WTC11 (cell line): ENCODE results near the gene PPM1N. TPM values are rescaled to one million over a fixed set of nuclear protein-coding genes. Genes with fewer than 3 reads are reported as not detected.

ENCODE experiments used
- ATAC-seq: fragments of 200-7000 bp; cut with Tn5 transposase; 2 replicates; pipeline ENCODE4 v1.10.0; 2021; ENCODE audit warnings: mild to moderate bottlenecking, moderate library complexity
- CTCF ChIA-PET: fragments of 300-600 bp; sonication (Branson Sonifier 250); formaldehyde crosslinking; loops from one replicate; lab custom pipeline; 2021; ENCODE audit warnings: antibody characterized with exemption; lab: Charles Lee
- POLR2A ChIA-PET: fragments of 350-600 bp; sonication (Branson Sonifier 250); formaldehyde crosslinking; loops from one replicate; lab custom pipeline; 2021; ENCODE audit warnings: antibody characterized with exemption; lab: Charles Lee
- DNase-seq: peaks from one replicate; pipeline ENCODE4 v3.0.0; 2021; ENCODE audit warnings: low spot score
- H3K27ac Mint-ChIP-seq: 2 replicates; pipeline ENCODE4 v1.8.0; 2021; ENCODE audit warnings: mixed read lengths
- H3K27me3 Mint-ChIP-seq: 2 replicates; pipeline ENCODE4 v1.8.0; 2021; ENCODE audit warnings: low read depth, mild to moderate bottlenecking, moderate library complexity, mixed read lengths
- H3K36me3 Mint-ChIP-seq: 2 replicates; pipeline ENCODE4 v1.8.0; 2021; ENCODE audit warnings: mixed read lengths
- H3K4me1 Mint-ChIP-seq: 2 replicates; pipeline ENCODE4 v1.8.0; 2022; ENCODE audit warnings: mixed read lengths
- H3K4me3 Mint-ChIP-seq: 2 replicates; pipeline ENCODE4 v1.8.0; 2021; ENCODE audit warnings: mild to moderate bottlenecking, moderate library complexity, mixed read lengths
- H3K9me3 Mint-ChIP-seq: 2 replicates; pipeline ENCODE4 v1.8.0; 2021; ENCODE audit warnings: mixed read lengths
- CREB1 ChIP-seq: sonication (generic); formaldehyde crosslinking; IDR thresholded peaks from 2 replicates; pipeline ENCODE4 v1.8.0; 2023; ENCODE audit warnings: mild to moderate bottlenecking, missing genetic modification reagents
- ESRRA ChIP-seq: sonication (generic); formaldehyde crosslinking; IDR thresholded peaks from 2 replicates; pipeline ENCODE4 v1.8.1; 2022; ENCODE audit warnings: mild to moderate bottlenecking, missing genetic modification reagents, borderline replicate concordance
- FOXK1 ChIP-seq: sonication (generic); formaldehyde crosslinking; IDR thresholded peaks from 2 replicates; pipeline ENCODE4 v1.8.0; 2022; ENCODE audit warnings: mild to moderate bottlenecking, moderate library complexity, missing genetic modification reagents
- GABPB1 ChIP-seq: sonication (generic); formaldehyde crosslinking; IDR thresholded peaks from 2 replicates; pipeline ENCODE4 v1.8.1; 2023; ENCODE audit warnings: mild to moderate bottlenecking, missing genetic modification reagents
- JAZF1 ChIP-seq: fragments of 250-450 bp; sonication (Bioruptor Pico); IDR thresholded peaks from 2 replicates; pipeline ENCODE4 v1.9.0; 2021; ENCODE audit warnings: moderate library complexity, mild to moderate bottlenecking, inconsistent platforms
- JUN ChIP-seq: sonication (generic); formaldehyde crosslinking; IDR thresholded peaks from 2 replicates; pipeline ENCODE4 v1.8.0; 2023; ENCODE audit warnings: mild to moderate bottlenecking, missing genetic modification reagents
- NR1H2 ChIP-seq: sonication (generic); formaldehyde crosslinking; IDR thresholded peaks from 2 replicates; pipeline ENCODE4 v1.9.0; 2021; ENCODE audit warnings: mild to moderate bottlenecking, moderate library complexity, missing genetic modification reagents
- NR2C2 ChIP-seq: sonication (generic); formaldehyde crosslinking; IDR thresholded peaks from 2 replicates; pipeline ENCODE4 v1.8.0; 2022; ENCODE audit warnings: mild to moderate bottlenecking, missing genetic modification reagents
- OVOL2 ChIP-seq: fragments of 250-450 bp; sonication (Bioruptor Pico); IDR thresholded peaks from 2 replicates; pipeline ENCODE4 v1.9.0; 2021; ENCODE audit warnings: mild to moderate bottlenecking, borderline replicate concordance
- RELA ChIP-seq: sonication (generic); formaldehyde crosslinking; IDR thresholded peaks from 2 replicates; pipeline ENCODE4 v1.8.1; 2022; ENCODE audit warnings: missing genetic modification reagents, mild to moderate bottlenecking, borderline replicate concordance
- SMAD3 ChIP-seq: sonication (generic); formaldehyde crosslinking; IDR thresholded peaks from 2 replicates; pipeline ENCODE4 v1.8.0; 2022; ENCODE audit warnings: missing genetic modification reagents, mild to moderate bottlenecking, borderline replicate concordance
- TEAD1 ChIP-seq: sonication (generic); formaldehyde crosslinking; IDR thresholded peaks from 2 replicates; pipeline ENCODE4 v1.8.0; 2022; ENCODE audit warnings: mild to moderate bottlenecking, missing genetic modification reagents
- TP53 ChIP-seq: sonication (generic); formaldehyde crosslinking; IDR thresholded peaks from 2 replicates; pipeline ENCODE4 v1.8.1; 2023; ENCODE audit warnings: mild to moderate bottlenecking, missing genetic modification reagents
- ZNF138 ChIP-seq: sonication (generic); formaldehyde crosslinking; conservative IDR thresholded peaks from 2 replicates; pipeline ENCODE4 v1.8.1; 2022; ENCODE audit warnings: mild to moderate bottlenecking, moderate library complexity, missing genetic modification reagents
- ZNF232 ChIP-seq: sonication (generic); formaldehyde crosslinking; IDR thresholded peaks from 2 replicates; pipeline ENCODE4 v1.8.0; 2022; ENCODE audit warnings: mild to moderate bottlenecking, missing genetic modification reagents
- total RNA-seq: library from RNA; stranded (reverse); gene quantifications from 3 replicates; pipeline ENCODE4 v1.2.3, GENCODE V29; 2021
- TF ChIP-seq, protein P1 (sequence below): sonication (generic); formaldehyde crosslinking; IDR thresholded peaks from 2 replicates; pipeline ENCODE4 v1.8.0; 2022; ENCODE audit warnings: mild to moderate bottlenecking, missing genetic modification reagents
- TF ChIP-seq, protein P2 (sequence below): fragments of 250-450 bp; sonication (Bioruptor Pico); IDR thresholded peaks from 2 replicates; pipeline ENCODE4 v1.9.0; 2021; ENCODE audit warnings: mild to moderate bottlenecking, borderline replicate concordance
- TF ChIP-seq, protein P3 (sequence below): sonication (generic); formaldehyde crosslinking; IDR thresholded peaks from 2 replicates; pipeline ENCODE4 v1.8.1; 2022; ENCODE audit warnings: low read depth, missing genetic modification reagents, borderline replicate concordance
- TF ChIP-seq, protein P4 (sequence below): sonication (generic); formaldehyde crosslinking; IDR thresholded peaks from 2 replicates; pipeline ENCODE4 v1.8.1; 2022; ENCODE audit warnings: missing genetic modification reagents, borderline replicate concordance
- TF ChIP-seq, protein P5 (sequence below): sonication (generic); formaldehyde crosslinking; conservative IDR thresholded peaks from 2 replicates; pipeline ENCODE4 v1.8.1; 2023; ENCODE audit warnings: mild to moderate bottlenecking, low read depth, missing genetic modification reagents, moderate library complexity

Gene PPM1N
- total RNA-seq, 1 experiment from 2014 or later: 10.3 TPM

DNA sequence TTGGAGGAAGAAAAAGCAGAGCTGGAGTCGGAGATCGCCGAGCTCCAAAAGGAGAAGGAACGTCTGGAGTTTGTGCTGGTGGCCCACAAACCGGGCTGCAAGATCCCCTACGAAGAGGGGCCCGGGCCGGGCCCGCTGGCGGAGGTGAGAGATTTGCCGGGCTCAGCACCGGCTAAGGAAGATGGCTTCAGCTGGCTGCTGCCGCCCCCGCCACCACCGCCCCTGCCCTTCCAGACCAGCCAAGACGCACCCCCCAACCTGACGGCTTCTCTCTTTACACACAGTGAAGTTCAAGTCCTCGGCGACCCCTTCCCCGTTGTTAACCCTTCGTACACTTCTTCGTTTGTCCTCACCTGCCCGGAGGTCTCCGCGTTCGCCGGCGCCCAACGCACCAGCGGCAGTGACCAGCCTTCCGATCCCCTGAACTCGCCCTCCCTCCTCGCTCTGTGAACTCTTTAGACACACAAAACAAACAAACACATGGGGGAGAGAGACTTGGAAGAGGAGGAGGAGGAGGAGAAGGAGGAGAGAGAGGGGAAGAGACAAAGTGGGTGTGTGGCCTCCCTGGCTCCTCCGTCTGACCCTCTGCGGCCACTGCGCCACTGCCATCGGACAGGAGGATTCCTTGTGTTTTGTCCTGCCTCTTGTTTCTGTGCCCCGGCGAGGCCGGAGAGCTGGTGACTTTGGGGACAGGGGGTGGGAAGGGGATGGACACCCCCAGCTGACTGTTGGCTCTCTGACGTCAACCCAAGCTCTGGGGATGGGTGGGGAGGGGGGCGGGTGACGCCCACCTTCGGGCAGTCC is 25.5 kb upstream of the PPM1N start:
- CTCF ChIA-PET: interaction anchor here (1.3 to 5.0 kb wide), 3 partner anchors 13 to 33 kb away, joined by 4 to 33 read pairs (median 13); no protein-coding TSS in a partner anchor
- Mint-ChIP-seq H3K9me3 (no peaks in the 10 kb centered on the region), H3K27me3 (peaks cover 87% of the 10 kb centered on the region), H3K36me3 (no peaks in the 10 kb centered on the region), H3K4me3 (peak overlapping the region; percentile 73), H3K4me1 (peaks cover 33% of the 10 kb centered on the region), H3K27ac (no peak overlapping the region)
- no peak for ATAC-seq
- DNase-seq: no peak
- POLR2A ChIA-PET: interaction anchor here (1.1 kb wide), 1 partner anchor 20 kb away, joined by 3 read pairs; no protein-coding TSS in a partner anchor
- TF ChIP-seq, protein P1, sequence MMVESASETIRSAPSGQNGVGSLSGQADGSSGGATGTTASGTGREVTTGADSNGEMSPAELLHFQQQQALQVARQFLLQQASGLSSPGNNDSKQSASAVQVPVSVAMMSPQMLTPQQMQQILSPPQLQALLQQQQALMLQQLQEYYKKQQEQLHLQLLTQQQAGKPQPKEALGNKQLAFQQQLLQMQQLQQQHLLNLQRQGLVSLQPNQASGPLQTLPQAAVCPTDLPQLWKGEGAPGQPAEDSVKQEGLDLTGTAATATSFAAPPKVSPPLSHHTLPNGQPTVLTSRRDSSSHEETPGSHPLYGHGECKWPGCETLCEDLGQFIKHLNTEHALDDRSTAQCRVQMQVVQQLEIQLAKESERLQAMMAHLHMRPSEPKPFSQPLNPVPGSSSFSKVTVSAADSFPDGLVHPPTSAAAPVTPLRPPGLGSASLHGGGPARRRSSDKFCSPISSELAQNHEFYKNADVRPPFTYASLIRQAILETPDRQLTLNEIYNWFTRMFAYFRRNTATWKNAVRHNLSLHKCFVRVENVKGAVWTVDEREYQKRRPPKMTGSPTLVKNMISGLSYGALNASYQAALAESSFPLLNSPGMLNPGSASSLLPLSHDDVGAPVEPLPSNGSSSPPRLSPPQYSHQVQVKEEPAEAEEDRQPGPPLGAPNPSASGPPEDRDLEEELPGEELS (CRISPR knock-in tag): no peak
- no peak for TF ChIP-seq RELA
- TF ChIP-seq GABPB1 (CRISPR knock-in tag): no peak
- no peak for TF ChIP-seq TEAD1 (CRISPR knock-in tag)
- TF ChIP-seq, protein P2, sequence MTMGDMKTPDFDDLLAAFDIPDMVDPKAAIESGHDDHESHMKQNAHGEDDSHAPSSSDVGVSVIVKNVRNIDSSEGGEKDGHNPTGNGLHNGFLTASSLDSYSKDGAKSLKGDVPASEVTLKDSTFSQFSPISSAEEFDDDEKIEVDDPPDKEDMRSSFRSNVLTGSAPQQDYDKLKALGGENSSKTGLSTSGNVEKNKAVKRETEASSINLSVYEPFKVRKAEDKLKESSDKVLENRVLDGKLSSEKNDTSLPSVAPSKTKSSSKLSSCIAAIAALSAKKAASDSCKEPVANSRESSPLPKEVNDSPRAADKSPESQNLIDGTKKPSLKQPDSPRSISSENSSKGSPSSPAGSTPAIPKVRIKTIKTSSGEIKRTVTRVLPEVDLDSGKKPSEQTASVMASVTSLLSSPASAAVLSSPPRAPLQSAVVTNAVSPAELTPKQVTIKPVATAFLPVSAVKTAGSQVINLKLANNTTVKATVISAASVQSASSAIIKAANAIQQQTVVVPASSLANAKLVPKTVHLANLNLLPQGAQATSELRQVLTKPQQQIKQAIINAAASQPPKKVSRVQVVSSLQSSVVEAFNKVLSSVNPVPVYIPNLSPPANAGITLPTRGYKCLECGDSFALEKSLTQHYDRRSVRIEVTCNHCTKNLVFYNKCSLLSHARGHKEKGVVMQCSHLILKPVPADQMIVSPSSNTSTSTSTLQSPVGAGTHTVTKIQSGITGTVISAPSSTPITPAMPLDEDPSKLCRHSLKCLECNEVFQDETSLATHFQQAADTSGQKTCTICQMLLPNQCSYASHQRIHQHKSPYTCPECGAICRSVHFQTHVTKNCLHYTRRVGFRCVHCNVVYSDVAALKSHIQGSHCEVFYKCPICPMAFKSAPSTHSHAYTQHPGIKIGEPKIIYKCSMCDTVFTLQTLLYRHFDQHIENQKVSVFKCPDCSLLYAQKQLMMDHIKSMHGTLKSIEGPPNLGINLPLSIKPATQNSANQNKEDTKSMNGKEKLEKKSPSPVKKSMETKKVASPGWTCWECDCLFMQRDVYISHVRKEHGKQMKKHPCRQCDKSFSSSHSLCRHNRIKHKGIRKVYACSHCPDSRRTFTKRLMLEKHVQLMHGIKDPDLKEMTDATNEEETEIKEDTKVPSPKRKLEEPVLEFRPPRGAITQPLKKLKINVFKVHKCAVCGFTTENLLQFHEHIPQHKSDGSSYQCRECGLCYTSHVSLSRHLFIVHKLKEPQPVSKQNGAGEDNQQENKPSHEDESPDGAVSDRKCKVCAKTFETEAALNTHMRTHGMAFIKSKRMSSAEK (CRISPR knock-in tag): no peak
- no peak for TF ChIP-seq FOXK1
- TF ChIP-seq ZNF232 (CRISPR knock-in tag): no peak
- TF ChIP-seq JAZF1 (CRISPR knock-in tag): no peak
- TF ChIP-seq ZNF138 (CRISPR knock-in tag): no peak
- TF ChIP-seq TP53 (CRISPR knock-in tag): no peak
- TF ChIP-seq, protein P3, sequence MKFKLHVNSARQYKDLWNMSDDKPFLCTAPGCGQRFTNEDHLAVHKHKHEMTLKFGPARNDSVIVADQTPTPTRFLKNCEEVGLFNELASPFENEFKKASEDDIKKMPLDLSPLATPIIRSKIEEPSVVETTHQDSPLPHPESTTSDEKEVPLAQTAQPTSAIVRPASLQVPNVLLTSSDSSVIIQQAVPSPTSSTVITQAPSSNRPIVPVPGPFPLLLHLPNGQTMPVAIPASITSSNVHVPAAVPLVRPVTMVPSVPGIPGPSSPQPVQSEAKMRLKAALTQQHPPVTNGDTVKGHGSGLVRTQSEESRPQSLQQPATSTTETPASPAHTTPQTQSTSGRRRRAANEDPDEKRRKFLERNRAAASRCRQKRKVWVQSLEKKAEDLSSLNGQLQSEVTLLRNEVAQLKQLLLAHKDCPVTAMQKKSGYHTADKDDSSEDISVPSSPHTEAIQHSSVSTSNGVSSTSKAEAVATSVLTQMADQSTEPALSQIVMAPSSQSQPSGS (CRISPR knock-in tag): no peak
- TF ChIP-seq, protein P4, sequence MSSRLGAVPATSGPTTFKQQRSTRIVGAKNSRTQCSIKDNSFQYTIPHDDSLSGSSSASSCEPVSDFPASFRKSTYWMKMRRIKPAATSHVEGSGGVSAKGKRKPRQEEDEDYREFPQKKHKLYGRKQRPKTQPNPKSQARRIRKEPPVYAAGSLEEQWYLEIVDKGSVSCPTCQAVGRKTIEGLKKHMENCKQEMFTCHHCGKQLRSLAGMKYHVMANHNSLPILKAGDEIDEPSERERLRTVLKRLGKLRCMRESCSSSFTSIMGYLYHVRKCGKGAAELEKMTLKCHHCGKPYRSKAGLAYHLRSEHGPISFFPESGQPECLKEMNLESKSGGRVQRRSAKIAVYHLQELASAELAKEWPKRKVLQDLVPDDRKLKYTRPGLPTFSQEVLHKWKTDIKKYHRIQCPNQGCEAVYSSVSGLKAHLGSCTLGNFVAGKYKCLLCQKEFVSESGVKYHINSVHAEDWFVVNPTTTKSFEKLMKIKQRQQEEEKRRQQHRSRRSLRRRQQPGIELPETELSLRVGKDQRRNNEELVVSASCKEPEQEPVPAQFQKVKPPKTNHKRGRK (CRISPR knock-in tag): no peak
- TF ChIP-seq ESRRA: no peak
- TF ChIP-seq NR2C2 (CRISPR knock-in tag): no peak
- no peak for TF ChIP-seq SMAD3 (CRISPR knock-in tag)
- TF ChIP-seq, protein P5, sequence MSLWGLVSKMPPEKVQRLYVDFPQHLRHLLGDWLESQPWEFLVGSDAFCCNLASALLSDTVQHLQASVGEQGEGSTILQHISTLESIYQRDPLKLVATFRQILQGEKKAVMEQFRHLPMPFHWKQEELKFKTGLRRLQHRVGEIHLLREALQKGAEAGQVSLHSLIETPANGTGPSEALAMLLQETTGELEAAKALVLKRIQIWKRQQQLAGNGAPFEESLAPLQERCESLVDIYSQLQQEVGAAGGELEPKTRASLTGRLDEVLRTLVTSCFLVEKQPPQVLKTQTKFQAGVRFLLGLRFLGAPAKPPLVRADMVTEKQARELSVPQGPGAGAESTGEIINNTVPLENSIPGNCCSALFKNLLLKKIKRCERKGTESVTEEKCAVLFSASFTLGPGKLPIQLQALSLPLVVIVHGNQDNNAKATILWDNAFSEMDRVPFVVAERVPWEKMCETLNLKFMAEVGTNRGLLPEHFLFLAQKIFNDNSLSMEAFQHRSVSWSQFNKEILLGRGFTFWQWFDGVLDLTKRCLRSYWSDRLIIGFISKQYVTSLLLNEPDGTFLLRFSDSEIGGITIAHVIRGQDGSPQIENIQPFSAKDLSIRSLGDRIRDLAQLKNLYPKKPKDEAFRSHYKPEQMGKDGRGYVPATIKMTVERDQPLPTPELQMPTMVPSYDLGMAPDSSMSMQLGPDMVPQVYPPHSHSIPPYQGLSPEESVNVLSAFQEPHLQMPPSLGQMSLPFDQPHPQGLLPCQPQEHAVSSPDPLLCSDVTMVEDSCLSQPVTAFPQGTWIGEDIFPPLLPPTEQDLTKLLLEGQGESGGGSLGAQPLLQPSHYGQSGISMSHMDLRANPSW: no peak
- TF ChIP-seq NR1H2: no peak
- no peak for TF ChIP-seq CREB1 (CRISPR knock-in tag)
- TF ChIP-seq OVOL2 (CRISPR knock-in tag): no peak
- TF ChIP-seq JUN: no peak
